H1 (cell line): ENCODE data around the gene PGAM2.

Experiments
- TF ChIP-seq, protein P1 (sequence below): IDR thresholded peaks from 2 replicates; pipeline ENCODE4 v1.6.1; 2011; ENCODE audit warnings: low read depth, mild to moderate bottlenecking, low read length; ENCODE audit not compliant: insufficient read depth
- TF ChIP-seq, protein P2 (sequence below): IDR thresholded peaks from 2 replicates; pipeline ENCODE4 v1.6.1; 2012; ENCODE audit warnings: inconsistent platforms
- TF ChIP-seq, protein P3 (sequence below), 3 experiments: IDR thresholded peaks; 1 replicate in 2 of 3; 2 replicates in 1 of 3; pipeline versions ENCODE4 v1.5.1 to v1.6.1; 2011; ENCODE audit warnings: low read length in 3 of 3, mild to moderate bottlenecking in 3 of 3, inconsistent platforms in 2 of 3, low read depth in 1 of 3, moderate library complexity in 1 of 3; ENCODE audit not compliant: insufficient read depth in 1 of 3; ENCODE audit errors: control extremely low read depth in 1 of 3

DNA sequence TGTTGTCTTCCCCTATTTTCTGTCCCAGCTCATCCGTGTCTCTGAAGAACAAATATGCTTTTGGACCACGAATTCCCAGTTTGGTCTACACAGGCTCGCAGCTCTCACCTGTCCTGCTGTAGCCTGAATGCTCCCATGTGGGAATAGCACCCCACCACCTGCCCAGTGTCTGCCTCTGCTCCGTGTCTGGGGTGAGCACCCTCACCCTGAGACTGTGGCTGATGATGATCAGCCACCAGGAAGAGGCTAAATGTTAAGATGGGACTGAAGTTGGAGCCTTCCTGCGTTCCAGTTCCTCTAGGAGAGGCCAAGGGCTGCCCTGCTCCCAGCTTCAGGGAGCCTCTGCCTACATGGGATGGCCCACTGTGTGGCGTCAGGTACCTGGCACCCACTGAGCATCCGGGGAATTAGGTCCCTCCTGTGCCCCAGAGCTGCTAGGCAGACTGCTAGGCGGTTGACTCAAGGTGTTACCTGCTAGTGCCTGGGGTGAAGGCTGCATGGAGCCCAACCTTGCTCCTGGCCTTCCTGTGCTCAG, 3.7 kb downstream of the PGAM2 start:
- TF ChIP-seq, protein P1, sequence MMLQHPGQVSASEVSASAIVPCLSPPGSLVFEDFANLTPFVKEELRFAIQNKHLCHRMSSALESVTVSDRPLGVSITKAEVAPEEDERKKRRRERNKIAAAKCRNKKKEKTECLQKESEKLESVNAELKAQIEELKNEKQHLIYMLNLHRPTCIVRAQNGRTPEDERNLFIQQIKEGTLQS = no peak
- TF ChIP-seq, protein P2, sequence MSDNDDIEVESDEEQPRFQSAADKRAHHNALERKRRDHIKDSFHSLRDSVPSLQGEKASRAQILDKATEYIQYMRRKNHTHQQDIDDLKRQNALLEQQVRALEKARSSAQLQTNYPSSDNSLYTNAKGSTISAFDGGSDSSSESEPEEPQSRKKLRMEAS = no peak
- TF ChIP-seq, protein P3, sequence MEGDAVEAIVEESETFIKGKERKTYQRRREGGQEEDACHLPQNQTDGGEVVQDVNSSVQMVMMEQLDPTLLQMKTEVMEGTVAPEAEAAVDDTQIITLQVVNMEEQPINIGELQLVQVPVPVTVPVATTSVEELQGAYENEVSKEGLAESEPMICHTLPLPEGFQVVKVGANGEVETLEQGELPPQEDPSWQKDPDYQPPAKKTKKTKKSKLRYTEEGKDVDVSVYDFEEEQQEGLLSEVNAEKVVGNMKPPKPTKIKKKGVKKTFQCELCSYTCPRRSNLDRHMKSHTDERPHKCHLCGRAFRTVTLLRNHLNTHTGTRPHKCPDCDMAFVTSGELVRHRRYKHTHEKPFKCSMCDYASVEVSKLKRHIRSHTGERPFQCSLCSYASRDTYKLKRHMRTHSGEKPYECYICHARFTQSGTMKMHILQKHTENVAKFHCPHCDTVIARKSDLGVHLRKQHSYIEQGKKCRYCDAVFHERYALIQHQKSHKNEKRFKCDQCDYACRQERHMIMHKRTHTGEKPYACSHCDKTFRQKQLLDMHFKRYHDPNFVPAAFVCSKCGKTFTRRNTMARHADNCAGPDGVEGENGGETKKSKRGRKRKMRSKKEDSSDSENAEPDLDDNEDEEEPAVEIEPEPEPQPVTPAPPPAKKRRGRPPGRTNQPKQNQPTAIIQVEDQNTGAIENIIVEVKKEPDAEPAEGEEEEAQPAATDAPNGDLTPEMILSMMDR (IDR thresholded peaks at IDR 0.05; ENCODE audit: control extremely low read depth in 1 of 3, insufficient read depth in 1 of 3, low read depth in 1 of 3, low read length in 3 of 3) = no peak
